HCT116 (cell line): Measurements from ENCODE around the gene PDZD8. TPM values are rescaled to one million over a fixed set of nuclear protein-coding genes. Genes with fewer than 3 reads are reported as not detected.

Source experiments
- ATAC-seq: fragments of 200-7000 bp; cut with Tn5 transposase; 2 replicates; pipeline ENCODE4 v1.9.1; 2020; ENCODE audit warnings: mild to moderate bottlenecking, moderate library complexity
- BruUV-seq: library from RNA; stranded (reverse); fragments of 400-500 nt; replicated peaks from 2 replicates; lab custom pipeline; 2021; lab: Mats Ljungman, UMichigan
- CTCF ChIA-PET: fragments of 300-600 bp; sonication (Branson Sonifier 250); formaldehyde crosslinking; loops from one replicate; lab custom pipeline; 2021; ENCODE audit warnings: antibody characterized with exemption; lab: Charles Lee
- POLR2A ChIA-PET: fragments of 300-600, 350-600 bp; sonication (Branson Sonifier 250); formaldehyde crosslinking; loops from one replicate; lab custom pipeline; 2021; ENCODE audit warnings: antibody characterized with exemption; lab: Charles Lee
- RAD21 ChIA-PET, 2 experiments: fragments of 300-600 bp; sonication (Branson Sonifier 250); formaldehyde crosslinking; loops; one replicate each; lab custom pipeline; 2023; ENCODE audit warnings: low total read pairs in 2 of 2; ENCODE audit not compliant: uncharacterized antibody in 2 of 2, unreplicated experiment in 2 of 2, low non-redundant PET in 1 of 2; lab: Charles Lee
- DNase-seq: peaks from one replicate; pipeline ENCODE4 v3.0.0-alpha.2; 2010; ENCODE audit warnings: low read depth, low spot score
- H2AFZ ChIP-seq: fragments of 200-600 bp; shearing (Covaris generic), sonication (generic); 2 replicates; pipeline ENCODE4 v1.6.1; 2017; ENCODE audit warnings: low read depth, mixed run types, mixed read lengths, antibody characterized with exemption, low read length; ENCODE audit not compliant: poor library complexity, severe bottlenecking
- H3K27ac ChIP-seq: 2 replicates; pipeline ENCODE4 v1.5.1; 2012; ENCODE audit warnings: low read depth, low read length
- H3K27me3 ChIP-seq: fragments of 200-600 bp; sonication (generic); 2 replicates; pipeline ENCODE4 v1.6.1; 2016; ENCODE audit warnings: mixed run types, low read length, mixed read lengths; ENCODE audit not compliant: insufficient read depth
- H3K36me3 ChIP-seq, 2 experiments: fragments of 200-500 bp in 1 of 2; fragments of 200-600 bp in 1 of 2; sonication (Bioruptor generic) in 1 of 2; sonication (generic) in 1 of 2; 2 replicates each; pipeline versions ENCODE4 v1.5.1 to v1.6.1; 2014 to 2016; ENCODE audit warnings: low read length in 2 of 2, inconsistent platforms in 1 of 2, mixed read lengths in 1 of 2, mixed run types in 1 of 2; ENCODE audit not compliant: insufficient read depth in 2 of 2, control insufficient read depth in 1 of 2
- H3K4me1 ChIP-seq, 2 experiments: fragments of 200-600 bp in 1 of 2; sonication (generic) in 1 of 2; 2 replicates each; pipeline versions ENCODE4 v1.5.1 to v1.6.1; 2012 to 2017; ENCODE audit warnings: low read length in 2 of 2, inconsistent platforms in 1 of 2, mild to moderate bottlenecking in 1 of 2, mixed read lengths in 1 of 2, mixed run types in 1 of 2, moderate library complexity in 1 of 2; ENCODE audit not compliant: insufficient read depth in 2 of 2, control insufficient read depth in 1 of 2
- H3K4me2 ChIP-seq: fragments of 200-600 bp; sonication (generic); 2 replicates; pipeline ENCODE4 v1.6.1; 2017; ENCODE audit warnings: mixed run types, low read length, mixed read lengths
- H3K4me3 ChIP-seq, 2 experiments: fragments of 200-600 bp in 1 of 2; sonication (generic) in 1 of 2; replicated peaks in 1 of 2; 2 replicates each; pipeline ENCODE4 v1.5.1; 2011 to 2016; ENCODE audit warnings: low read length in 2 of 2, control low read depth in 1 of 2, low read depth in 1 of 2, mild to moderate bottlenecking in 1 of 2, mixed read lengths in 1 of 2, mixed run types in 1 of 2
- H3K79me2 ChIP-seq: fragments of 200-600 bp; sonication (generic); 2 replicates; pipeline ENCODE4 v1.6.1; 2017; ENCODE audit warnings: mild to moderate bottlenecking, mixed run types, low read length, moderate library complexity, mixed read lengths; ENCODE audit not compliant: insufficient read depth
- H3K9ac ChIP-seq: fragments of 200-600 bp; sonication (generic); 2 replicates; pipeline ENCODE4 v1.6.1; 2016; ENCODE audit warnings: low read length, mixed read lengths
- H3K9me2 ChIP-seq: fragments of 200-600 bp; sonication (generic), shearing (Covaris generic); 2 replicates; pipeline ENCODE4 v1.6.1; 2017; ENCODE audit warnings: mixed run types, mild to moderate bottlenecking, moderate library complexity; ENCODE audit not compliant: insufficient read depth
- H3K9me3 ChIP-seq, 2 experiments: fragments of 200-500 bp in 1 of 2; fragments of 200-600 bp in 1 of 2; sonication (Bioruptor generic) in 1 of 2; sonication (generic) in 1 of 2; 2 replicates each; pipeline ENCODE4 v1.6.1; 2014 to 2017; ENCODE audit warnings: low read length in 2 of 2, mixed read lengths in 2 of 2, inconsistent platforms in 1 of 2, low read depth in 1 of 2, mild to moderate bottlenecking in 1 of 2, mixed run types in 1 of 2, moderate library complexity in 1 of 2; ENCODE audit not compliant: control insufficient read depth in 1 of 2, insufficient read depth in 1 of 2
- H4K20me1 ChIP-seq: fragments of 200-600 bp; sonication (generic), shearing (Covaris generic); 2 replicates; pipeline ENCODE4 v1.6.1; 2017; ENCODE audit warnings: mixed run types, mild to moderate bottlenecking, moderate library complexity; ENCODE audit not compliant: insufficient read depth
- CEBPB ChIP-seq: IDR thresholded peaks from 2 replicates; pipeline ENCODE4 v1.6.1; 2012; ENCODE audit warnings: low read depth
- CTCF ChIP-seq, 3 experiments: fragments of 200-600 bp in 1 of 3; sonication (generic) in 1 of 3; IDR thresholded peaks in 2 of 3; conservative IDR thresholded peaks in 1 of 3; 2 replicates each; pipeline ENCODE4 v1.5.1; 2012 to 2017; ENCODE audit warnings: low read depth in 2 of 3, low read length in 2 of 3, antibody characterized with exemption in 1 of 3, borderline replicate concordance in 1 of 3, control low read depth in 1 of 3, mild to moderate bottlenecking in 1 of 3, mixed read lengths in 1 of 3, mixed run types in 1 of 3, moderate library complexity in 1 of 3; ENCODE audit not compliant: insufficient read depth in 1 of 3
- EGR1 ChIP-seq: IDR thresholded peaks from 2 replicates; pipeline ENCODE4 v1.6.1; 2012; ENCODE audit warnings: low read depth
- ELF1 ChIP-seq: IDR thresholded peaks from 2 replicates; pipeline ENCODE4 v1.6.1; 2012; ENCODE audit warnings: low read depth, borderline replicate concordance
- EZH2 ChIP-seq: fragments of 200-600 bp; sonication (generic); IDR thresholded peaks from 2 replicates; pipeline ENCODE4 v1.6.1; 2017; ENCODE audit warnings: antibody characterized with exemption, mixed run types
- FOSL1 ChIP-seq: IDR thresholded peaks from 2 replicates; pipeline ENCODE4 v1.6.1; 2012; ENCODE audit warnings: low read depth
- JUND ChIP-seq: IDR thresholded peaks from 2 replicates; pipeline ENCODE4 v1.6.1; 2012
- MAX ChIP-seq: IDR thresholded peaks from 2 replicates; pipeline ENCODE4 v1.6.1; 2012
- POLR2A ChIP-seq: IDR thresholded peaks from 2 replicates; pipeline ENCODE4 v1.7.0; 2011; ENCODE audit warnings: borderline replicate concordance; ENCODE audit not compliant: insufficient read depth, insufficient read length; ENCODE audit errors: extremely low read depth
- POLR2AphosphoS5 ChIP-seq: IDR thresholded peaks from 2 replicates; pipeline ENCODE4 v1.6.1; 2011; ENCODE audit warnings: mild to moderate bottlenecking, low read depth, low read length, moderate library complexity
- SIN3A ChIP-seq: IDR thresholded peaks from 2 replicates; pipeline ENCODE4 v1.6.1; 2012; ENCODE audit warnings: low read depth
- SP1 ChIP-seq: IDR thresholded peaks from 2 replicates; pipeline ENCODE4 v1.6.1; 2012; ENCODE audit warnings: low read depth
- SRF ChIP-seq: IDR thresholded peaks from 2 replicates; pipeline ENCODE4 v1.6.1; 2012; ENCODE audit warnings: low read depth
- TCF7L2 ChIP-seq: IDR thresholded peaks from 2 replicates; pipeline ENCODE4 v1.7.0; 2011; ENCODE audit warnings: borderline replicate concordance, inconsistent platforms; ENCODE audit not compliant: insufficient read depth, insufficient read length; ENCODE audit errors: extremely low read depth
- YY1 ChIP-seq: IDR thresholded peaks from 2 replicates; pipeline ENCODE4 v1.6.1; 2011; ENCODE audit warnings: low read length, low read depth, moderate library complexity, mild to moderate bottlenecking; ENCODE audit not compliant: insufficient replicate concordance; ENCODE audit errors: extremely low read depth
- ZBTB33 ChIP-seq: IDR thresholded peaks from 2 replicates; pipeline ENCODE4 v1.6.1; 2011; ENCODE audit warnings: mild to moderate bottlenecking, low read length, moderate library complexity; ENCODE audit not compliant: insufficient replicate concordance; ENCODE audit errors: extremely low read depth
- ZFX ChIP-seq: fragments of 450-650 bp; IDR thresholded peaks from 2 replicates; pipeline ENCODE4 v1.6.1; 2017
- ZNF274 ChIP-seq: fragments of 200-500 bp; sonication (Bioruptor generic); IDR thresholded peaks from 2 replicates; pipeline ENCODE4 v1.6.1; 2014; ENCODE audit warnings: mild to moderate bottlenecking, low read depth, low read length, inconsistent platforms
- intact Hi-C: fragments of 100-400 bp; cut with micrococcal nuclease; formaldehyde crosslinking; loops from 2 replicates; pipeline ENCODE4 v1.10.0; 2022
- total RNA-seq: library from RNA; stranded (reverse); gene quantifications from one replicate; pipeline ENCODE4 v1.2.1, GENCODE V29; 2021; ENCODE audit not compliant: unreplicated experiment
- TF ChIP-seq, protein P1 (sequence below): IDR thresholded peaks from 2 replicates; pipeline ENCODE4 v1.6.1; 2012
- TF ChIP-seq, protein P2 (sequence below): IDR thresholded peaks from 2 replicates; pipeline ENCODE4 v1.6.1; 2012; ENCODE audit warnings: low read depth

PDZD8 gene
- total RNA-seq, 1 experiment from 2014 or later = 61.7 TPM

DNA sequence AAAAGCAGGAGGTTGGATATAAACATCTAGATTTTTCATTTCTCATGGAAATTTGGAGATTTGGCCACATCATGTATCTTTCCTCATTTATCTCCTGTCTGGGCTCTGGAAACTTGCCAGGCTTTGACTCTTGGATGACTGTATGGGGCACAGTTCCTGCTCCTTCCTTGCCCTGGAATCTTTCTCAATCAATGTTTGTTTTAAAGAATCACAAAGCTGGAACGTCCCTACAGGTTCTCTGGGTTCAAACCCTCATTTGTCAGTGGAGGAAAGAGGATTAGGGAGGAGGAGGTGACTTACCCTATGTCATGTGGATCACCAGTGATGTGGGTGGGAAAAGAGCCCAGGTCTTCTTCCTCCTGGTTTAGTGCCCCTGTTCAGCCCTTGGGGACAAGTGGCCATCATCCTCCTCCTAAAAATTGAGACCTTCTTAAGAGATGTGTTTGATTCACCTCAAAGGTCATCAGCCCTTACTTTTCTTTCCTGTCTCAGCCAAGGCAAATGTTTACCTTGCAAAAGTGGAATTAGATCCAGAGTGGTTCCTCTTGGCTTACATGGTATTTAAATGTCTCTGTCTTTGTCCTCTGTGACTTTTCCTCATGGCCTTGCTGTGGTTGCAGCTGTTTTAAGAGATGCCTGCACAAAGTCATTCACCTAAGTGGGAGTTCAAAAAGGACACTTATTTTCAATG lies 38.8 kb upstream of the PDZD8 start:
- no TSS peak for BruUV-seq
- TF ChIP-seq ZNF274 = no peak
- no peak for TF ChIP-seq CEBPB
- TF ChIP-seq POLR2A = no peak
- TF ChIP-seq ZBTB33 = no peak
- TF ChIP-seq, protein P1, sequence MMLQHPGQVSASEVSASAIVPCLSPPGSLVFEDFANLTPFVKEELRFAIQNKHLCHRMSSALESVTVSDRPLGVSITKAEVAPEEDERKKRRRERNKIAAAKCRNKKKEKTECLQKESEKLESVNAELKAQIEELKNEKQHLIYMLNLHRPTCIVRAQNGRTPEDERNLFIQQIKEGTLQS = no peak
- TF ChIP-seq JUND = no peak
- no peak for TF ChIP-seq SP1
- no peak for TF ChIP-seq TCF7L2
- TF ChIP-seq POLR2AphosphoS5 = no peak
- TF ChIP-seq CTCF (IDR thresholded peaks at IDR 0.05 in 2 of 3, conservative IDR thresholded peaks at IDR 0.05 in 1 of 3; ENCODE audit: borderline replicate concordance in 1 of 3, insufficient read depth in 1 of 3, low read depth in 2 of 3, low read length in 2 of 3) = no peak
- TF ChIP-seq YY1 = no peak
- no peak for TF ChIP-seq EZH2
- no peak for TF ChIP-seq EGR1
- no peak for TF ChIP-seq SRF
- TF ChIP-seq ELF1 = no peak
- no peak for TF ChIP-seq SIN3A
- TF ChIP-seq, protein P2, sequence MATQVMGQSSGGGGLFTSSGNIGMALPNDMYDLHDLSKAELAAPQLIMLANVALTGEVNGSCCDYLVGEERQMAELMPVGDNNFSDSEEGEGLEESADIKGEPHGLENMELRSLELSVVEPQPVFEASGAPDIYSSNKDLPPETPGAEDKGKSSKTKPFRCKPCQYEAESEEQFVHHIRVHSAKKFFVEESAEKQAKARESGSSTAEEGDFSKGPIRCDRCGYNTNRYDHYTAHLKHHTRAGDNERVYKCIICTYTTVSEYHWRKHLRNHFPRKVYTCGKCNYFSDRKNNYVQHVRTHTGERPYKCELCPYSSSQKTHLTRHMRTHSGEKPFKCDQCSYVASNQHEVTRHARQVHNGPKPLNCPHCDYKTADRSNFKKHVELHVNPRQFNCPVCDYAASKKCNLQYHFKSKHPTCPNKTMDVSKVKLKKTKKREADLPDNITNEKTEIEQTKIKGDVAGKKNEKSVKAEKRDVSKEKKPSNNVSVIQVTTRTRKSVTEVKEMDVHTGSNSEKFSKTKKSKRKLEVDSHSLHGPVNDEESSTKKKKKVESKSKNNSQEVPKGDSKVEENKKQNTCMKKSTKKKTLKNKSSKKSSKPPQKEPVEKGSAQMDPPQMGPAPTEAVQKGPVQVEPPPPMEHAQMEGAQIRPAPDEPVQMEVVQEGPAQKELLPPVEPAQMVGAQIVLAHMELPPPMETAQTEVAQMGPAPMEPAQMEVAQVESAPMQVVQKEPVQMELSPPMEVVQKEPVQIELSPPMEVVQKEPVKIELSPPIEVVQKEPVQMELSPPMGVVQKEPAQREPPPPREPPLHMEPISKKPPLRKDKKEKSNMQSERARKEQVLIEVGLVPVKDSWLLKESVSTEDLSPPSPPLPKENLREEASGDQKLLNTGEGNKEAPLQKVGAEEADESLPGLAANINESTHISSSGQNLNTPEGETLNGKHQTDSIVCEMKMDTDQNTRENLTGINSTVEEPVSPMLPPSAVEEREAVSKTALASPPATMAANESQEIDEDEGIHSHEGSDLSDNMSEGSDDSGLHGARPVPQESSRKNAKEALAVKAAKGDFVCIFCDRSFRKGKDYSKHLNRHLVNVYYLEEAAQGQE = no peak
- no peak for TF ChIP-seq ZFX
- no peak for TF ChIP-seq MAX
- TF ChIP-seq FOSL1 = no peak
- Histone ChIP-seq H3K9ac (no peak overlapping the region), H3K4me1 (no peaks in the 10 kb centered on the region), H3K9me2 (no peaks in the 10 kb centered on the region), H4K20me1 (no peaks in the 10 kb centered on the region), H3K79me2 (no peaks in the 10 kb centered on the region), H3K27ac (no peak overlapping the region), H3K4me2 (no peak overlapping the region), H3K36me3 (no peaks in the 10 kb centered on the region), H2AFZ (no peak overlapping the region), H3K9me3 (no peaks in the 10 kb centered on the region), H3K4me3 (no peak overlapping the region), H3K27me3 (peaks cover 18% of the 10 kb centered on the region; the same call in 1 of the 2 replicates)
- ATAC-seq (no peak), DNase-seq (no peak)
- intact Hi-C loops = no loop called here
- POLR2A ChIA-PET = no interaction called here
- CTCF ChIA-PET = interaction anchor here (1.5 kb wide), 1 partner anchor 28 kb away, joined by 4 read pairs; no protein-coding TSS in a partner anchor
- RAD21 ChIA-PET = no interaction called here
